Uterus (tissue), 2 donors: Measurements from ENCODE around the gene OSBPL8.

Experiments used
- POLR2A ChIP-seq, 2 donors: fragments of 450-650 bp; IDR thresholded peaks; one replicate each; pipeline ENCODE4 v1.6.1; 2016; ENCODE audit warnings: antibody characterized with exemption in 2 of 2, mild to moderate bottlenecking in 1 of 2, moderate library complexity in 1 of 2
- TF ChIP-seq, protein P1 (sequence below), 4 experiments: fragments of 200-600 bp in 2 of 4; fragments of 450-650 bp in 2 of 4; sonication (generic) in 2 of 4; IDR thresholded peaks; one replicate each; pipeline ENCODE4 v1.5.1; 2016 to 2019; ENCODE audit warnings: antibody characterized with exemption in 4 of 4, mild to moderate bottlenecking in 2 of 4, moderate library complexity in 1 of 4

DNA sequence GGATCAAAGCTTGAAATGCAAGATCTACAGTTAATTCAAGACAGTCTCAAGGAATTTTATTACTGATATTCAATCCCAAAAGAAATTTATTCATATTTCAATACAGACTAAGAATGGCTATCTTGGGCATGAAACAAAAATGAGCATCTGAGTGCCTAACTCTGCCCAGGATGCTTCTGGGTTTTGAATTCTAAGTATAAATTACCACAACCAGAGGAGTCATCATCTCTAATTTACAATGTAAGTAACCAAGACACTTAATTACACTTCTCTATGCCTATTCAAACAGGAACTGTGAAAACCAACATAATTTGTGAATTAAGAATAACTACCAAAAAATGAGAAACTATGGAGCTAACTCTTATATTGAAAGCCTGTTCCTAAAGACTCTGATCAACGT lies 14.1 kb downstream of the OSBPL8 start:
- no peak for TF ChIP-seq POLR2A (IDR thresholded peaks at IDR 0.05)
- TF ChIP-seq, protein P1, sequence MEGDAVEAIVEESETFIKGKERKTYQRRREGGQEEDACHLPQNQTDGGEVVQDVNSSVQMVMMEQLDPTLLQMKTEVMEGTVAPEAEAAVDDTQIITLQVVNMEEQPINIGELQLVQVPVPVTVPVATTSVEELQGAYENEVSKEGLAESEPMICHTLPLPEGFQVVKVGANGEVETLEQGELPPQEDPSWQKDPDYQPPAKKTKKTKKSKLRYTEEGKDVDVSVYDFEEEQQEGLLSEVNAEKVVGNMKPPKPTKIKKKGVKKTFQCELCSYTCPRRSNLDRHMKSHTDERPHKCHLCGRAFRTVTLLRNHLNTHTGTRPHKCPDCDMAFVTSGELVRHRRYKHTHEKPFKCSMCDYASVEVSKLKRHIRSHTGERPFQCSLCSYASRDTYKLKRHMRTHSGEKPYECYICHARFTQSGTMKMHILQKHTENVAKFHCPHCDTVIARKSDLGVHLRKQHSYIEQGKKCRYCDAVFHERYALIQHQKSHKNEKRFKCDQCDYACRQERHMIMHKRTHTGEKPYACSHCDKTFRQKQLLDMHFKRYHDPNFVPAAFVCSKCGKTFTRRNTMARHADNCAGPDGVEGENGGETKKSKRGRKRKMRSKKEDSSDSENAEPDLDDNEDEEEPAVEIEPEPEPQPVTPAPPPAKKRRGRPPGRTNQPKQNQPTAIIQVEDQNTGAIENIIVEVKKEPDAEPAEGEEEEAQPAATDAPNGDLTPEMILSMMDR (IDR thresholded peaks at IDR 0.05) = no peak
